ENCODE data around the gene ASB2.

Gene ASB2

GRCh38 chr14:93978735-93979134, 2.4 kb upstream of the ASB2 start:
- DNase-seq (ENCODE audit: low spot score): no peak

- DNase-seq (ENCODE audit: low spot score): no peak
These were observed 1.6 kb upstream of the ASB2 start for GRCh38 chr14:93977790-93978581.

- DNase-seq (ENCODE audit: low spot score): no peak
These were observed 801 bp upstream of the ASB2 start for GRCh38 chr14:93977171-93977570.

- DNase-seq (ENCODE audit: low spot score): no peak
These were observed 436 bp downstream of the ASB2 start for GRCh38 chr14:93975791-93976476.

- DNase-seq (ENCODE audit: low spot score): no peak
These were observed 1.5 kb downstream of the ASB2 start for GRCh38 chr14:93974833-93975232.

GRCh38 chr14:93974299-93974698, 2.1 kb downstream of the ASB2 start:
- DNase-seq (ENCODE audit: low spot score): no peak

GRCh38 chr14:93973607-93974006, 2.8 kb downstream of the ASB2 start:
- DNase-seq (ENCODE audit: low spot score): no peak

- no peak for DNase-seq (ENCODE audit: low spot score)
These were observed 3.7 kb downstream of the ASB2 start for GRCh38 chr14:93972618-93973205.

GRCh38 chr14:93971635-93972027, 4.7 kb downstream of the ASB2 start:
- DNase-seq (ENCODE audit: low spot score): no peak

GRCh38 chr14:93970965-93971634, 5.3 kb downstream of the ASB2 start:
- no peak for DNase-seq (ENCODE audit: low spot score)

- no peak for DNase-seq (ENCODE audit: low spot score)
These were observed 5.8 kb downstream of the ASB2 start for GRCh38 chr14:93970585-93970964.

- no peak for DNase-seq (ENCODE audit: low spot score)
These were observed 7.1 kb downstream of the ASB2 start for GRCh38 chr14:93969082-93969828.

GRCh38 chr14:93967637-93968250, 8.6 kb downstream of the ASB2 start:
- no peak for DNase-seq (ENCODE audit: low spot score)

GRCh38 chr14:93965946-93966474, 10.4 kb downstream of the ASB2 start:
- DNase-seq (ENCODE audit: low spot score): no peak

- DNase-seq (ENCODE audit: low spot score): no peak
These were observed 11.0 kb downstream of the ASB2 start for GRCh38 chr14:93965287-93965821.

GRCh38 chr14:93964820-93965286, 11.5 kb downstream of the ASB2 start:
- DNase-seq (ENCODE audit: low spot score): no peak

GRCh38 chr14:93964281-93964680, 12.1 kb downstream of the ASB2 start:
- no peak for DNase-seq (ENCODE audit: low spot score)

GRCh38 chr14:93963692-93964091, 12.7 kb downstream of the ASB2 start:
- DNase-seq (ENCODE audit: low spot score): no peak

GRCh38 chr14:93962701-93963601, 13.4 kb downstream of the ASB2 start:
- no peak for DNase-seq (ENCODE audit: low spot score)

- DNase-seq (ENCODE audit: low spot score): no peak
These were observed 14.8 kb downstream of the ASB2 start for GRCh38 chr14:93961620-93962019.

Data from HuH-7.5 (cell line).